OCI-LY1 (cell line): Measurements from ENCODE around the gene HEPACAM.

ENCODE experiments used
- H2AFZ ChIP-seq: fragments of 200-600 bp; sonication (generic), shearing (Covaris generic); 2 replicates; pipeline ENCODE4 v1.6.0; 2014; ENCODE audit warnings: antibody characterized with exemption, mild to moderate bottlenecking, low read length
- H3F3A ChIP-seq: fragments of 200-600 bp; sonication (generic), shearing (Covaris generic); 2 replicates; pipeline ENCODE4 v1.6.0; 2014; ENCODE audit warnings: mild to moderate bottlenecking, antibody characterized with exemption, low read length, moderate library complexity; ENCODE audit not compliant: insufficient read depth
- H3K27ac ChIP-seq: fragments of 200-600 bp; sonication (generic); 2 replicates; pipeline ENCODE4 v1.5.1; 2014; ENCODE audit warnings: low read length, mixed run types, mild to moderate bottlenecking, low read depth; ENCODE audit not compliant: poor library complexity, severe bottlenecking
- H3K27me3 ChIP-seq: fragments of 200-600 bp; sonication (generic); 2 replicates; pipeline ENCODE4 v1.6.0; 2014; ENCODE audit warnings: antibody characterized with exemption, mild to moderate bottlenecking, low read length, moderate library complexity; ENCODE audit not compliant: insufficient read depth
- H3K36me3 ChIP-seq: fragments of 200-600 bp; sonication (generic); 2 replicates; pipeline ENCODE4 v1.6.1; 2014; ENCODE audit warnings: mild to moderate bottlenecking, antibody characterized with exemption, low read length, moderate library complexity, mixed read lengths; ENCODE audit not compliant: insufficient read depth
- H3K4me1 ChIP-seq: fragments of 200-600 bp; sonication (generic); 2 replicates; pipeline ENCODE4 v1.5.1; 2014; ENCODE audit warnings: mild to moderate bottlenecking, low read length, moderate library complexity; ENCODE audit not compliant: insufficient read depth, severe bottlenecking
- H3K4me2 ChIP-seq: fragments of 200-600 bp; sonication (generic), shearing (Covaris generic); 2 replicates; pipeline ENCODE4 v1.6.1; 2014; ENCODE audit warnings: low read length
- H3K4me3 ChIP-seq: fragments of 200-600 bp; sonication (generic); 2 replicates; pipeline ENCODE4 v1.5.1; 2014; ENCODE audit warnings: low read length, low read depth, mild to moderate bottlenecking, mixed read lengths; ENCODE audit not compliant: poor library complexity, severe bottlenecking
- H3K79me2 ChIP-seq: fragments of 200-600 bp; shearing (Covaris generic); 2 replicates; pipeline ENCODE4 v1.6.1; 2016; ENCODE audit warnings: mixed run types, low read length, mixed read lengths; ENCODE audit not compliant: insufficient read depth
- H3K9ac ChIP-seq: fragments of 200-600 bp; sonication (generic), shearing (Covaris generic); 2 replicates; pipeline ENCODE4 v1.6.1; 2014; ENCODE audit warnings: mild to moderate bottlenecking, low read length, mixed read lengths
- H3K9me2 ChIP-seq: fragments of 200-600 bp; sonication (generic), shearing (Covaris generic); 2 replicates; pipeline ENCODE4 v1.6.1; 2014; ENCODE audit warnings: low read depth, mild to moderate bottlenecking, low read length, mixed read lengths
- H3K9me3 ChIP-seq: fragments of 200-600 bp; shearing (Covaris generic); 2 replicates; pipeline ENCODE4 v1.6.1; 2014; ENCODE audit warnings: low read length, mixed read lengths
- H4K20me1 ChIP-seq: fragments of 200-600 bp; sonication (generic), shearing (Covaris generic); 2 replicates; pipeline ENCODE4 v1.6.0; 2016; ENCODE audit warnings: mild to moderate bottlenecking, low read length; ENCODE audit not compliant: insufficient read depth
- CTCF ChIP-seq: fragments of 200-600 bp; sonication (generic), shearing (Covaris generic); IDR thresholded peaks from 2 replicates; pipeline ENCODE4 v1.5.1; 2017; ENCODE audit warnings: mild to moderate bottlenecking, antibody characterized with exemption, low read length, moderate library complexity, mixed read lengths
- EZH2 ChIP-seq: fragments of 200-600 bp; sonication (generic), shearing (Covaris generic); IDR thresholded peaks from 2 replicates; pipeline ENCODE4 v1.8.0; 2017; ENCODE audit warnings: borderline replicate concordance, mixed run types, mild to moderate bottlenecking, antibody characterized with exemption, low read length, moderate library complexity, mixed read lengths

The HEPACAM gene

GRCh38 chr11:124892750-124893454 is 42.9 kb downstream of the HEPACAM start:
- TF ChIP-seq EZH2 (no peak), CTCF (no peak)

GRCh38 chr11:124892146-124892545 is 43.7 kb downstream of the HEPACAM start:
- H3K4me3 ChIP-seq: no peak overlapping the region
- TF ChIP-seq CTCF: no peak
- no peak for TF ChIP-seq EZH2
- 0 out of 2 replicates have a peak, but pooled peaks cover 2% of the 10 kb centered on the region for H3K27me3 ChIP-seq
- H3K9me3 ChIP-seq: no peaks in the 10 kb centered on the region
- no peaks in the 10 kb centered on the region for H3F3A ChIP-seq
- H2AFZ ChIP-seq: no peak overlapping the region
- no peaks in the 10 kb centered on the region for H4K20me1 ChIP-seq
- H3K9ac ChIP-seq: no peak overlapping the region
- no peaks in the 10 kb centered on the region for H3K36me3 ChIP-seq
- H3K27ac ChIP-seq: no peak overlapping the region
- no peaks in the 10 kb centered on the region for H3K9me2 ChIP-seq
- no peaks in the 10 kb centered on the region for H3K79me2 ChIP-seq
- H3K4me1 ChIP-seq: no peaks in the 10 kb centered on the region
- no peak overlapping the region for H3K4me2 ChIP-seq

More at GRCh38 chr11:124892750-124893454, 42.9 kb downstream of the HEPACAM start:
- Histone ChIP-seq H4K20me1 (no peaks in the 10 kb centered on the region), H3K27me3 (0 out of 2 replicates have a peak, but pooled peaks cover 2% of the 10 kb centered on the region), H3K9me3 (no peaks in the 10 kb centered on the region), H3F3A (no peaks in the 10 kb centered on the region), H3K79me2 (no peaks in the 10 kb centered on the region), H3K4me3 (no peak overlapping the region), H3K4me1 (no peaks in the 10 kb centered on the region), H3K4me2 (no peak overlapping the region), H2AFZ (no peak overlapping the region), H3K9ac (no peak overlapping the region), H3K9me2 (no peaks in the 10 kb centered on the region), H3K27ac (no peak overlapping the region), H3K36me3 (no peaks in the 10 kb centered on the region)

- TF ChIP-seq CTCF (no peak), EZH2 (no peak)
- no peak overlapping the region for H3K4me3 ChIP-seq
These were observed 44.4 kb downstream of the HEPACAM start for GRCh38 chr11:124891373-124891861.

More at GRCh38 chr11:124891373-124891861, 44.4 kb downstream of the HEPACAM start:
- H4K20me1 ChIP-seq: no peaks in the 10 kb centered on the region
- H3K36me3 ChIP-seq: no peaks in the 10 kb centered on the region
- no peak overlapping the region for H2AFZ ChIP-seq
- H3K27ac ChIP-seq: no peak overlapping the region
- no peaks in the 10 kb centered on the region for H3K4me1 ChIP-seq
- no peaks in the 10 kb centered on the region for H3K9me2 ChIP-seq
- H3K9me3 ChIP-seq: no peaks in the 10 kb centered on the region
- no peak overlapping the region for H3K4me2 ChIP-seq
- H3K9ac ChIP-seq: no peak overlapping the region
- 0 out of 2 replicates have a peak, but pooled peaks cover 2% of the 10 kb centered on the region for H3K27me3 ChIP-seq
- no peaks in the 10 kb centered on the region for H3K79me2 ChIP-seq
- H3F3A ChIP-seq: no peaks in the 10 kb centered on the region
